Occipital lobe (tissue), 2 donors: ENCODE data around the gene KTN1. TPM values are rescaled to one million over a fixed set of nuclear protein-coding genes. Genes with fewer than 3 reads are reported as not detected.

ENCODE experiments used
- DNase-seq: peaks from one replicate; lab custom pipeline; 2025; lab: John Stamatoyannopoulos, UW
- total RNA-seq: library from RNA; depleted of rRNA; stranded (reverse); fragments of >200 nt; gene quantifications from one replicate; pipeline ENCODE4 v1.2.3, GENCODE V29; 2014

The KTN1 gene
- total RNA-seq, 1 donor from 2014 or later, result 100 TPM

DNA sequence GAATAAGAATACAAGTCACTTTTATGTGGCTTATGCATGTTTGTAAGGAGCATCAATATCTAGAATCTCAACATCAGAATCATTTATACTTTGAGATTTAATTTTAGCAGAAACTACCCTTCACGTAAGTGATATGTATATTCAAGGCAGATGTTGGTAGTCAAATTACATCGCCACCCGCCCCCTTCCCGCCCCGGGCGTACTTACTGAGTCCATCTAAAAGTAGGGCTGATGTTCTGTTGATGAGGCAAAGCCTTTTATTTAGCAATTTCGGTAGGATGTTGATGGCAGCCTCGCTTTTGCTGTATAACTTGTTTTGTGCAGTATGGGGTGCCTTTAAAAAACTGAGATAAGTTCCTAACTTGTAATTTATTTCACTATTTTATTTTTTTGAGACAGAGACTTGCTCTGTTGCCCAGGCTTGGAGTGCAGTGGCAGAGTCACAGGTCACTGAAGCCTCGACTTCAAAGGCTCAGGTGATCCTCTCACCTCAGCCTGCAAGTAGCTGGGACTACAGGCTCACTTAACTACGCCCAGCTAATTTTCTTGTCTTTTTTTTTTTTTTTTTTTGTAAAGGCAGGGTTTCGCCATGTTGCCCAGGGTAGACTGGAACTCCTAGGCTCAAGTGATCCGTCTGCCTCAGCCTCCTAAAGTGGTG lies 30.8 kb downstream of the KTN1 start:
- no peak for DNase-seq

- DNase-seq, result no peak
These were observed 31.9 kb downstream of the KTN1 start for GRCh38 chr14:55611859-55612258.

DNA sequence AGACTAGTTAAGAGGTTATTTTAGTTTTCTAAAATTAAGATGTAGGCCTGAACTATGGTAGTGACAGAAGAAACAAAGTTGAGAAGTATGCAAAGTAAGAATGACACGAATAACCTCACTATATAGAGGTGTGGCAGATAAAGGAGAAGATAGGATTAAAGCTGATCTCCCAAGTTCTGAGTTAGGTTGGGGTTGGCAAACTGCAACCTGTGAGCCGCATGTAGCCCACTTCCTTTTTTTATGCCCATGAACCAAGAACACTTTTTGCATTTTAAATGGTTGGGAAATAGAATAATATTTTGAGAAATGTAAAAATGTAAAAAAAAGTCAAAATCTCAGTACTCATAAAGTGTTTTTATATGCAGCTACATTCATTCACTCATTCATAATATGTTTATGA lies 34.3 kb downstream of the KTN1 start:
- no peak for DNase-seq

- no peak for DNase-seq
These were observed 40.3 kb downstream of the KTN1 start for GRCh38 chr14:55620277-55620676.

DNA sequence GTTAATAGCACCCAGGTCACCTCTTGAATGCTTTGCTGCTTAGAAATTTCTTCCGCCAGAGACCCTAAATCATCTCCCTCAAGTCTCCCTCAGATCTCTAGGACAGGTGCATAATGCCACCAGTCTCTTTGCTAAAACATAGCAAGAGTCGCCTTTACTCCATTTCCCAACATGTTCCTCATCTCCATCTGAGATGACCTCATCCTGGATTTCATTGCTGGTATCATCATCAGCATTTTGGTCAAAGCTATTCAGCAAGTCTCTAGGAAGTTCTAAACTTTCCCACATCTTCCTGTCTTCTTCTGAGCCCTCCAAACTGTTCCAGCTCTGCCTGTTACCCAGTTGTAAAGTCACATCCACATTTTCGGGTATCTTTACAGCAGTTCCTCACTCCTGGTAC lies 41.0 kb downstream of the KTN1 start:
- DNase-seq, result no peak

DNA sequence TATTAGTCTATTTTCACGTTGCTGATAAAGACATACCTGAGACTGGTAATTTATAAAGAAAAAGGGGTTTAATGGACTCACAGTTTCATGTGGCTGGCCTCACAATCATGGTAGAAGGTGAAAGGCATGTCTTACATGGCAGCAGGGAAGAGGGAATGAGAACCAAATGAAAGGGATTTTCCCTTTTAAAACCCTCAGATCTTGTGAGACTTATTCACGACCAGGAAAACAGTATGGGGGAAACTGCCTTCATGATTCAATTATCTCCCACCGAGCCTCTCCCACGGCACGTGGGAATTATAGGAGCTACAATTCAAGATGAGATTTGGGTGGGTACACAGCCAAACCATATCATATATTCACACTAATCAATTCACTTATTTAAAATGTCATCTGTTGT lies 41.4 kb downstream of the KTN1 start:
- DNase-seq, result no peak

DNA sequence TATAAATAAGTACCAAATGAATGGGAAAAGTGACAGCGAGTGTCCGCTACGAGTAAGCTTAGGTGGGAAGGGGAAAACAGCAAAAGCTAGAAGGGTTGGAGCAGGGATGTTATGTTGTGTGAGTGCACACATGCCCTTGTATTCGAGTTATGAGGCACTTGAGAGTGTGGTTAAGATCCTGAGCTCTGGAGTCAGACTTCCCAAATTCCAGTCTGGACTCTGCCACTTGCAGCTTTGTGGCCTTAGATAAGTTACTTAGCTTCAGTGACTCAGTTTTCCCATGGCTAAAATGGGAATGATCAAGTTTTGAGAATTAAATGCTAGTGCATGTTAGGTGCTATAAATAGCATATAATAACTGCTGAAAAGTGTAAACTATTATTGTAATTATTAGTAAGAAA lies 44.9 kb downstream of the KTN1 start:
- no peak for DNase-seq

DNA sequence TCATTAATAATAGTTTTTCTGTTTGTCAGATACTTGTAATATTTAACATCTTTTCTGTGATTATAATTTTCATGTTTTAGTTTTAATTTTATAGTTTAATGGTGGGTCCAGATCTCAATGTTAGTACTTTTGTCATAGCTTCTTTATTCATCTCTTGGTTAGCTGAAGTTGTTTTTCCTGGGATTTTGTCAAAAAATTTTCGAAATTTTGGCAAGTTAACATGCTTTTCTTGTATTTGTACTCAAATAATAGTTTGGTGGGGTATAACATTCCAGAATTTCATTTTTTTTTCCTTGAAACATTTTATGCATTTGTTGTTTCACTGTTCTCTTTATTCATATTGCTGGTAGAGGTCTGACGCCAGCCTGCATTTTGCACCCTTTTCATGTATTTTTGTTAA lies 45.5 kb downstream of the KTN1 start:
- no peak for DNase-seq

- DNase-seq, result no peak
These were observed 46.1 kb downstream of the KTN1 start for GRCh38 chr14:55626131-55626530.

DNA sequence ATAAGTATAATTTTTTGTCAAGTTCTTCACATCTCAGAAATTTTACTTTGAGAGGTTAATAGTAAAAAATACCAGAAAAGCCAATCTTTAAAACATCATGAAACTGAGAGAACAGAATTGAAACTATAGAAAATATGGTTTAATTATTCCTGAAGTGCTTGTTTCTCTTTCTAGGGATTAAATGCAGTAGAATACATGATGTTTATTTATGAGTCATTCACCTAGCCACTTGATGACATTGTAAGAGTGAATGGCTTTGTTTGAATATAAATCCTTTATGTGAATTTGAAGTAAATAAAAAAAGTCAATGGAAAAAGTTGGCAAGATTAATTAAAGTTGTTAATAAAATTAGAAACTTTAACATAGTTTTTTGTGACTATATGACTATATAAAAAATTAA lies 48.4 kb downstream of the KTN1 start:
- DNase-seq, result no peak

DNA sequence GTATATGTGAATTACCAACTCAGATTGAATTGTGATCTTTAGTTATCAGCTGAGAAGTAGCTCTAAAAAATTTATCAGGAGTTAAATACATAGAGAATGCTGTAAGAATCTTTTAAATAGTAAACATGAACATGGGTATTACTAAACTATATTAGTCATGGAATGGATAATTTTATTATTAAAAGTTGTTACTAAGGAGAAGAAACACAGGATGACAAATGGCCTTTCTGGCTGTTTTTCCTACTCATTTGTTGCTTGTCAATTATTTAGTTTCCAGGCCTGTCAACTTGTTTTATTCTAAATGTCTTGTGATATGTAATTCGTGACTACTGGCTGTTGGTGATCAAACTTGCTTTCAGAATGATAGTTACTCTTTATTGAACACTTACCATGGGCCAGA lies 58.7 kb downstream of the KTN1 start:
- DNase-seq, result no peak

DNA sequence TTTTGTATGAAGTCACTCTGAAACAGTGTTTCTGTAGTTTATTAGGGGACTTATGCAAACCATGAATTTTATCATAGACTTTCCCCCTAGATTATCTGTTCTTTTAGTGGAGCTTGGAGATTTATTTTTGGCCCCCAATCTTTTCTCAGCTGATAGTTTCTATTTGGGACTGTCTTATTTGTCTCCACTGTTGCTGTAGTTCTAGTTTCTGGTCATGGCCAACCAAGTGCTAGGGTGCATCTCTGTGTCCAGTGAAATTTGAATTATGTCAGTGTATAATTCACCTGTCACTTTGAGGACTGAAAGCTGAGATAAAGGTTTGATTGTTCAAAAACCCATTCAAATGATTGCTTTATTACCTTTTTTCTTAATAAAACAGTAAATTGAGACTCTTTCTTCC lies 61.3 kb downstream of the KTN1 start:
- DNase-seq, result no peak

GRCh38 chr14:55641954-55642353 lies 61.9 kb downstream of the KTN1 start:
- DNase-seq, result no peak

DNA sequence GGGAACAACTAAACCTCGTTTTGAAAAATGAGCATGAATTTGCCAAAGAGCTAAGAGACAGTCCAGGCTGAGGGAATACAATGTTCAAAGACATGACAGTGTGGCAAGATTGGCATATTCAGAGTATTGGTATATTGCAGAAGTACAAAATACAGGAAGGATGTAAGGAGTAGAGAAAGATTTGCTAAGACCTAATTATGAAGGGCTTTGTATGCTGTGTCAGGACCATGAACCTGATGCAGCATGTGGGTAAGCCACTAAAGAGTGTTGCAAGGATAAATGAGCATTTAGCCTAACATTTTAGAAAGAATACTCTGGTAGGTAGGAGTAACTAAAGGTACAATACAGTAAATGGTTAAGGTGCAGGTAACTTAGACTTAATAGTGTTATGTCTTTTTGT lies 65.1 kb downstream of the KTN1 start:
- no peak for DNase-seq

DNA sequence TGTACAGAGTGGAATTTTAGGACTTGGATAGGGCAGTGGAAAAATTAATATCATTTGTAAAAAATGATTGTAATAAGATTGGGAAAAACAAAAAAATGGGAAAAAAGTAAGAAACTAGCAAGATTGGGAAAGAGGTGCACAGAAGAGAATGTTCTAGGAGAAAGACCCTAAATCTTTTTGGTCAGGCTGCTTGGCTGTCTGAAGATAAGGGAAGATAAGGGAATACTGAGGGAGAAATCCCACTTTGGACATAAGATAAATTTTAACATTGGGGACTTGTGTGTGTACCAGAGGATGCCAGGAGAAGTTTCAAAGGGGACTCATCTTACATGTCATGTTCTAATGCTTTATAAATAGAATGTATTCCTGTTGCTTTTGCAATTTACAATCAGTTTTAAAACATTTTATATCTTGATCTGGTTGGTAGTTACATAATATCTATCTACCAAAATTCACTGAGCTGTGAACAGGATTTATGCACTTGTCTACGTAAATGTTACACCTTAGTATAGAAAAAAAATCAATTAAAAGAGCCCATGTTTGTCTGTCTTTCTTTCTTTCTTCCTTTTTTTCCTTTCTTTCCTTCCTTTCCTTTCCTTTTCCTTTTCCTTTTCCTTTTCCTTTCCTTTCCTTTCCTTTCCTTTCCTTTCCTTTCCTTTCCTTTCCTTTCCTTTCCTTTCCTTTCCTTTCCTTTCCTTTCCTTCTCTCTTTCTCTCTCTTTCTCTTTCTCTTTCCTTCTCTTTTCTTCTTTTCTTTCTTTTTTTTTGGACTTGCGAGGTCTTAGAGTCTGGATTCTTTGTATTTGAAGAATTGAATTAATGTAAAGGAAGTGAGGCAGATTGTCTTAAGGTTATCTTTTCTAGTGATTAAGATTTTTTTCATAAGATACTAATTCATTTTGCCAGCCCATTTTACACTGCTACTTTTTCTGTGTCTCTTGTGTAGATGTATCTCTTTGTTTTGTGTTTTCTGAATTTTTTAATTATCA lies 66.1 kb downstream of the KTN1 start:
- DNase-seq, result no peak

DNA sequence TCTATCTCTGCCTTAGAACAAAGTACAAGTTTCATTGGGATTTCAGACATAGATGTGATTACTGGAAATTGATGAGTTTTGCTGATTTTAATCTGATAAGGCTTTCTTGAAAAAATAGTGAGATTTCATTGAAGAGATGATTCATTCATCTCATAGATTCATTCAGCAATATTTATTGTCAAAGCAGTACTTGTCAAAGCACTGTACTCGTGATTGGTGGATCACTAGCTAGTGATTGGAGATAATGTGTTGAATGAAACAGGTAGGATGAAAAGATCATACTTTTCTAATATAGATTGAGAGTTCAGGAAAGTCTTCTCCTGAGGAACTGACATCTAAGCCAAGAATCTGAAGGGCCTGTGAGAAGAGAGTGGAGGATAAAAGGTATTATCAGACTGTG lies 71.0 kb downstream of the KTN1 start:
- no peak for DNase-seq

DNA sequence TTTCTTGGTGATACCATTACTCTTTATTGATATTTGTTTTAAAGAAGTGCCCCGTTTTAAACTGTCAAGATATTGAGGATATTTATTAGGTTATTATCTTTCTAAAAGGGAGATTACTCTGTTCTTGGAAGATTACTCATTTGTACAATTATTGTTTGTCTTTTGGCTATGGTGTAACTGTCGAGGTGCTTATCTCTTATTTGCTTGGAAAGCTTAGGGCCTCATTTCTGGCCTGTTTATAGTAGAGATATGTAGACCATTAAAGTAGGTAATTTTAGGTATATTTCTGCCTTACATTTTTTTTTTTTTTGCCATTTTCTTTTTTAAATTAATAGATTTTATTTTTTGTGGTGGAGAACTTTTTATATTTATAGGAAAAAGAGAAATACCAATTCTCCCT lies 74.2 kb downstream of the KTN1 start:
- no peak for DNase-seq

DNA sequence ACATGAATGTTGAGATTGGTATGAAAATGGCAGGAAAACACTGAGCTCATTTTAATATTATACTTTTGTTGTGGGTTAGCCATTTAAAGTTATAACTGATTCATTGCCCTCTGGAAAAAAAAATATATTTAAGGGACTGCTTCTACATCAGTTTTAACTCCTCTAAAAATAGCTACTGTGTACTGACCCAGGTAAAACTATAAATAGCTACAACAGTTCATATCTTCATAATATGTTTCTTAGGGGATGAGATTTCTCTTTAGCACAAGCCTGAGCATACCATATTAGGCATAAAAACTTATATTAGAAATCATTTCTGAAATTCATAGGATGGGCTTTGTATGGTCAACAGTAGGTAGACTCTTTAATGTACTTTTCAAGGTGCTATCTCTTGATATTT lies 81.0 kb downstream of the KTN1 start:
- no peak for DNase-seq

DNA sequence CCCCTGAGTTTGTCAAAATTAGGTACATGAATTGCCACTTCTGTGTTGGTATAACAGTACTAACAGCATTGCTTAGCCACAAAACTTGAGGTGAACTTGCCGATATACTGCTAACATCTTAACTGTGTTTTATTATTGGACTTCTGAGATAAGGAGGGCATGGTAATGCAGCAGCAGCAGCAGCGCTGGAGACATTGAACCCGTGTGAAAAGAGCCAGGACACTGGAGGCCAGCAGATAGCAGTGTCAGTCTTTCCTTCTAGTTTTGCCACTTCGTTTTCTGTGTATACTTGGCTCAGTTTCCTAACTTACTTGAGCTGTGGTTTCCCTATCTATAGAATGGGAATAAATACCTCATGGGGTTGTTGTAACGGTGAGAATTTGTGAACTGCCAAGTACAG lies 82.7 kb downstream of the KTN1 start:
- DNase-seq, result no peak

DNA sequence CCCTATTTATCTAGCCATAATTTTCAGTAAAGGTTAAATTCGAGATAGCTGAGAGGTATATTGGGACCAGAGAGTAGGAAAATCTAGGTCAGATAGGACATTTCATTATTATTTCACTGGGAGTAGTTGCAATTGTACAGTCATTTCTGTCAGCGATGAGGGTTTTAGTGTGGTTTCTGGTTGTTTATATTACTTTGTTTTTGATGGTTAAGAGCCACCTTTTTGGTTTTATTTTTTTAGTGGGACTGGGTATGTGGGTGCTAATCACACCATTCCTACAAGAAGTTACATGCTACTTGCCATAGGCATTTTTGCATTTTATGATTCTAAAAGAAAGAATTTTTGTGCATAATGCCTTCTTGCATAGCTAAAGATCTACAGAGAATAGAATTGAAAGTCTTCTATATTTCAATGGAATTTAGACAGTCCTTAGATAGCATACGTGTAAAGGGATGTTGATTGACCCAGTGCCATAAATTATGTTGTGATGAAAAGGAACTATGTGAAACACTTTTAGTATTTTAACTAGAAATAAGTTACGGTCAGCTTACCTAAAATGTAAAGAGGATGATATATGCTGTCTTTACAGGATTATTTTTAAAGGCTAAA lies 85.2 kb downstream of the KTN1 start:
- no peak for DNase-seq

DNA sequence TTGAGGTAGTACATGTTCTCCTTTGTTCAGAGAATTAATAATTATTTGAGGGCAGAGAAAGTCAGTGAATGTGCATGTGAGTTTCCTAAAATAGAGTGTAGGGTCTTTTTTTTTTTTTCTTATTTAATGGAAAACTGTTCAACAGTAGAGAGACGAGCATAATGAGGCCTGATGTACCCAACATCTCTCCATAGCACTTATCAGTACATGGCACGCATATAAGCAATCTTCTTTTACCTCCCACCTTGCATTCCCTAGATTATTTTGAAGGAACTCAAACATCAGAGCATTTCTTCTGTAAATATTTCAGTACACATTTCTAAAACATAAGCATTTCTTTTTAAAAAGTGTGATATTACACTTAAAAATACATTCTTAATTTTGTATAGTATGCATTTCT lies 87.8 kb downstream of the KTN1 start:
- DNase-seq, result no peak

DNA sequence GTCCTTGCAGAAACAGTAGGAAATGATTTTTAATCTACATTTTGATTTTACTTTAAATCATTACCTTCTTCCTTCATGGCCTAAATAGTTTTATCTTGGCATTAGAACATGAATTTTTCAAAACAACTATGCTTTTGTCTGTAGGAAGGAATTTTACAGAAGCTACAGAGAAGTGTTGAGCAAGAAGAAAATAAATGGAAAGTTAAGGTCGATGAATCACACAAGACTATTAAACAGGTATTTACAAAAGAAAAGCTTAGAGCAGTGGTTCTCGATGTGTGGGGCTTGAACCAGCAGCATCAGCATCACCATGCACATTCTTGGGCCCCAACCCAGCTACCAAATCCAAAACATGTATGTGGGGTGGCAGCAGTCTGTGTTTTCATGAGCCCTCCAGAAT lies 91.6 kb downstream of the KTN1 start:
- no peak for DNase-seq

DNA sequence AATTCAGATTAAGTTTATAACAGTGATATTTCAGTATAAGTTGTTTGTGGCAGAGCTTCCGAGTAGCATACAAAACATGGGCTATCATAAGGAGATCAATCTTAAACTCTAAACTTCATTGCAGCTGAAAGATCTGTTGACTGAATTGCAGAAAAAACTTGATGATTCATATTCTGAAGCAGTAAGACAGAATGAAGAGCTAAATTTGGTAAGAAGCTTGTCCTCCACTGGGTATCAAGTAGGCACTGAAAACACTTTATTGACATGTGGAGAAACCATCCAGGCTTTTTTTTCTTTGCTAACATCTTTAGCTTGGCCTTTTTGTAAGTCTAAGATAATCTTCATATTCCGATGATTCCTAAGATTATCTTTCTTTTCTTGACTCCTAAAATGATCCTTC lies 93.0 kb downstream of the KTN1 start:
- DNase-seq, result no peak
